ENCODE measurements around the gene NGDN.

NGDN gene

DNA sequence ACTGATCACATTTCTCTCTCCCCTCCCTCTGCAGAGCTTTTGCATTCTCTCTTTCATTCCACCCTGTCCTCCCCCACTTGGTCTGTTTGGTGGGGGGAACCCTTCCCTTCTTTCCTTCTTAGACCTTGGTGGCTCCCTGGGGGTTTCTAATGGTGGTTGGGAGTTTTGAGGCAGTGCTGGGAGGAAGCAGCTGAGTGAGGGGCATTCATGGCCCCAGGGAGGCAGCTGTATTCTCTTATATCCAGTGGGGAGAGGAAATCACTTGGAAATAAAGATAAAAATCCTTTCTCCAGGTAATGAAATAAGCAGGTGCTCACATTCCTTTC, 13.3 kb downstream of the NGDN start:
- Histone ChIP-seq H4K20me1 (ENCODE audit: insufficient read depth) (no peaks in the 10 kb centered on the region), H3K79me2 (ENCODE audit: insufficient read depth, low read depth) (no peaks in the 10 kb centered on the region), H3K27me3 (ENCODE audit: insufficient read depth, low read depth) (no peaks in the 10 kb centered on the region), H3K9ac (no peak overlapping the region), H3K36me3 (ENCODE audit: insufficient read depth) (no peaks in the 10 kb centered on the region), H2AFZ (ENCODE audit: low read depth) (no peak overlapping the region), H3K4me2 (no peak overlapping the region), H3K4me1 (ENCODE audit: low read depth, poor library complexity, severe bottlenecking) (no peaks in the 10 kb centered on the region), H3K27ac (no peak overlapping the region), H3K4me3 (IDR thresholded peaks at IDR 0.05; ENCODE audit: insufficient read depth, low read depth, low read length) (no peak overlapping the region)
- TF ChIP-seq, protein P1, sequence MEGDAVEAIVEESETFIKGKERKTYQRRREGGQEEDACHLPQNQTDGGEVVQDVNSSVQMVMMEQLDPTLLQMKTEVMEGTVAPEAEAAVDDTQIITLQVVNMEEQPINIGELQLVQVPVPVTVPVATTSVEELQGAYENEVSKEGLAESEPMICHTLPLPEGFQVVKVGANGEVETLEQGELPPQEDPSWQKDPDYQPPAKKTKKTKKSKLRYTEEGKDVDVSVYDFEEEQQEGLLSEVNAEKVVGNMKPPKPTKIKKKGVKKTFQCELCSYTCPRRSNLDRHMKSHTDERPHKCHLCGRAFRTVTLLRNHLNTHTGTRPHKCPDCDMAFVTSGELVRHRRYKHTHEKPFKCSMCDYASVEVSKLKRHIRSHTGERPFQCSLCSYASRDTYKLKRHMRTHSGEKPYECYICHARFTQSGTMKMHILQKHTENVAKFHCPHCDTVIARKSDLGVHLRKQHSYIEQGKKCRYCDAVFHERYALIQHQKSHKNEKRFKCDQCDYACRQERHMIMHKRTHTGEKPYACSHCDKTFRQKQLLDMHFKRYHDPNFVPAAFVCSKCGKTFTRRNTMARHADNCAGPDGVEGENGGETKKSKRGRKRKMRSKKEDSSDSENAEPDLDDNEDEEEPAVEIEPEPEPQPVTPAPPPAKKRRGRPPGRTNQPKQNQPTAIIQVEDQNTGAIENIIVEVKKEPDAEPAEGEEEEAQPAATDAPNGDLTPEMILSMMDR (conservative IDR thresholded peaks at IDR 0.05; ENCODE audit: low read depth, low read length), result no peak

- no peaks in the 10 kb centered on the region for H3K27me3 ChIP-seq (ENCODE audit: insufficient read depth, low read depth)
- no peak overlapping the region for H2AFZ ChIP-seq (ENCODE audit: low read depth)
- TF ChIP-seq, protein P1 (conservative IDR thresholded peaks at IDR 0.05; ENCODE audit: low read depth, low read length), result no peak
- no peak overlapping the region for H3K9ac ChIP-seq
- no peaks in the 10 kb centered on the region for H3K36me3 ChIP-seq (ENCODE audit: insufficient read depth)
- no peak overlapping the region for H3K4me3 ChIP-seq (IDR thresholded peaks at IDR 0.05; ENCODE audit: insufficient read depth, low read depth, low read length)
- H3K27ac ChIP-seq, result no peak overlapping the region
- no peak overlapping the region for H3K4me2 ChIP-seq
- no peaks in the 10 kb centered on the region for H3K79me2 ChIP-seq (ENCODE audit: insufficient read depth, low read depth)
- H3K4me1 ChIP-seq (ENCODE audit: low read depth, poor library complexity, severe bottlenecking), result no peaks in the 10 kb centered on the region
- H4K20me1 ChIP-seq (ENCODE audit: insufficient read depth), result no peaks in the 10 kb centered on the region
Observed at GRCh38 chr14:23483236-23483854, 13.8 kb downstream of the NGDN start.

DNA sequence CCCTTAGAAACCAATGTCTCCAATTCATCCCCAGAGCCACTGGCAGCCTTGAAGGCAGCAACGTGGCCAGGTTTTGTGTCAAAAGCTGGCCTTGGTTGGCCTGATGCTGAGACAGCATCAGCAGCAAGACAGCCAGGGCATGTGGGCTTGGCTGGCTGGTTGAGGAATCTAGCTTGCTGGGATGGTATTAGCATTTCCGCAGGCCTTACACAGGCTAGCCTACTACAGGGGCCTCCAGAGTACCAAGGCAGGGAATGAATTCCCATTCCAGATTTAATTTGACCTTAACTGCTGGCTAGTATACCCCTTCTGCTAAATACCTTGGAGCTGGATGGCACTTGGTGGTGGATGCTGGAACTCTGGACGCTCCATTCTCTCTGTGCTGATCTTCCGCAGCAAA, 15.8 kb downstream of the NGDN start:
- Histone ChIP-seq H3K27me3 (ENCODE audit: insufficient read depth, low read depth) (no peaks in the 10 kb centered on the region), H3K4me2 (no peak overlapping the region), H3K27ac (no peak overlapping the region), H3K9ac (no peak overlapping the region), H2AFZ (ENCODE audit: low read depth) (no peak overlapping the region), H3K36me3 (ENCODE audit: insufficient read depth) (no peaks in the 10 kb centered on the region), H3K4me3 (IDR thresholded peaks at IDR 0.05; ENCODE audit: insufficient read depth, low read depth, low read length) (no peak overlapping the region), H3K4me1 (ENCODE audit: low read depth, poor library complexity, severe bottlenecking) (no peaks in the 10 kb centered on the region), H3K79me2 (ENCODE audit: insufficient read depth, low read depth) (no peaks in the 10 kb centered on the region), H4K20me1 (ENCODE audit: insufficient read depth) (no peaks in the 10 kb centered on the region)
- TF ChIP-seq, protein P1 (conservative IDR thresholded peaks at IDR 0.05; ENCODE audit: low read depth, low read length), result no peak

DNA sequence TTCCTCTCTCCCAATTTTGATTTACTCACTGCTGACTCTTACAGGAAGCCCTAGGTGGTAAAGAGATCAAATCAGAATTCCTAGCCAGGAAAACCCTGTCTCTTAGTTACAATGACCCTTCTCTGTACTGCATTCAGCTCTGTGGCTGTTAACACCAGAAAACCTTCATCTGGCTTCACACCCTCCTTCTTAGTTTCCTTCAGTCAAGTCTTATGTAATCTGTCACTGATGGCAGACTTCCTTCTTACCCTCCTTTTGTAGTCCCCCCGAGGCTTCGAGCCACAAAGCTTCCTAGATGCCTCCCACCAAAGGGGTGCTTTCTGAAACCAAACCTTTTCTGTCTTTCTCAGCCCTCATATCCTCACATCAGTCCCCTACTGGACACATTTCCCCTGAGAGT, 16.5 kb downstream of the NGDN start:
- TF ChIP-seq, protein P1 (conservative IDR thresholded peaks at IDR 0.05; ENCODE audit: low read depth, low read length), result no peak
- Histone ChIP-seq H3K27me3 (ENCODE audit: insufficient read depth, low read depth) (no peaks in the 10 kb centered on the region), H3K4me2 (no peak overlapping the region), H3K4me3 (IDR thresholded peaks at IDR 0.05; ENCODE audit: insufficient read depth, low read depth, low read length) (no peak overlapping the region), H3K4me1 (ENCODE audit: low read depth, poor library complexity, severe bottlenecking) (no peaks in the 10 kb centered on the region), H3K79me2 (ENCODE audit: insufficient read depth, low read depth) (no peaks in the 10 kb centered on the region), H4K20me1 (ENCODE audit: insufficient read depth) (no peaks in the 10 kb centered on the region), H3K36me3 (ENCODE audit: insufficient read depth) (no peaks in the 10 kb centered on the region), H3K9ac (no peak overlapping the region), H2AFZ (ENCODE audit: low read depth) (no peak overlapping the region), H3K27ac (no peak overlapping the region)
